GM19463 (cell line): ENCODE measurements around the gene NOTCH2NLA.
"Not testable (repeated sequence)": the region's sequence is repeated elsewhere in the genome, so short reads cannot be mapped to it uniquely, and the experiment has no call there.

Experiments used
- ATAC-seq: cut with Tn5 transposase; IDR thresholded peaks from one replicate; pipeline ENCODE4 v1.9.1; 2021; ENCODE audit warnings: mild to moderate bottlenecking, moderate library complexity; ENCODE audit not compliant: unreplicated experiment

Gene NOTCH2NLA

GRCh38 chr1:146167740-146168139 is 61.1 kb downstream of the NOTCH2NLA start:
- not testable (repeated sequence) for ATAC-seq

DNA sequence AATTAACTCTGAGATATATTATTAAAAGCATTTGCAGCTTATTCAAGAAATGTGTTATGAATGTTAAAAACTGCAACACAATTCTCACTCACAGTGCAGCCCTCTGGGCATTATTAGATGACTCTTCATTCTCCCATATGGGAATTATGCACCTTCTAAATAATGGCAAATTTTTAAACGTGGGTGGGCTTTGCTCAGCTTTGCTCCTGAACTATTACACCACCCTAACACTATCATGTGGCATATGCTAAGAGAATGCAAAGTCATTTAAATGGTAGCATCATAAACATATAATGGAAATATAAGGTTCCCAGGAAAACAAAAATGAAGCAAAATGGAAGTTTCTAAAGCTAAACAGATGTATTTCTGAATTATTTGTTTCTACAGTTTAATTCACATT is 61.5 kb downstream of the NOTCH2NLA start:
- ATAC-seq, result not testable (repeated sequence)

DNA sequence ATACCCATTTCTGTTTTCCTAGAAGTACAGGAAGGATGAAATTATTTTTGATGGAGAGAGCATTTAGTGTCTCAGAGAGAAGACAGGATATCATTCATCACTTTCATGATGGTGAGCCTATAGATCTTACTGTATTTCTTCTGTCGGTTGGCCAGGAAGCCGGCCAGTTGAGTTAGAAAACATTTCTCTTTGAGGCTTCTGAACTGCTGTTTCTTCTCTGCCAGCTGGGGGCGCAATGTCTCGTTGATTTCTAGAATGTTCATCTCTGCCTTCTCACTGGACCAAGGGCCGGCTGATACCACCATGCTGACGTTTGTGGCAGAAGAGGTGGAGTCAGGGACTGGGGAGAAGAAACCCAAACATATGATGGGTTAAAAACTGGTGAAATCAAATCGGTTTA is 84.4 kb downstream of the NOTCH2NLA start, which contains the start of gene NBPF10:
NBPF10 (minus strand) TSS at position 340 of the 400 bp plus-strand sequence; CDS start at position 305, 35 bp downstream.
- not testable (repeated sequence) for ATAC-seq
